IPS DF 4.7 (cell line): ENCODE data around the gene DRICH1.
"Not testable (repeated sequence)": the region's sequence is repeated elsewhere in the genome, so short reads cannot be mapped to it uniquely, and the experiment has no call there.

Experiments
- DNase-seq: peaks from one replicate; pipeline ENCODE4 v3.0.0-alpha.2; 2013; ENCODE audit warnings: low spot score; ENCODE audit errors: extremely low read depth

DRICH1 gene

DNA sequence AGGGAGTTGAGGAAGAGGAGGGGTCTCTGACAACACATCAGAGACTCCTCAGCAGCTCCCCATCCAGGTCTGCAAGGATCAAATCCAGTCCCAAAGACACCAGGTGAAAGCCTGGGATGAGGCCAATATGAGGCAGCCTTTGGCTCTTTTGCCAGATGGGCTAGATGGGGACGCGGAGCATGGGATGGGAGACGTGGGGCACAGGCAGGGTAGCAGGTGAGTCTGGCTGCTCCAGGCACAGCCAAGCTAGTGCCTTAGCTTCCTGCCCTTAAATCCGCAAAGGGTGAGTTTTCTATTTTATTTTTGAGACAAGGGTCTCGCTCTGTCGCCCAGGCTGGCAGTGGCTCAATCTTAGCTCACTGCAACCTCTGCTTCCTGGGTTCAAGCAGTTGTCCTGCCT, 19.6 kb upstream of the DRICH1 start:
- DNase-seq: no peak

DNA sequence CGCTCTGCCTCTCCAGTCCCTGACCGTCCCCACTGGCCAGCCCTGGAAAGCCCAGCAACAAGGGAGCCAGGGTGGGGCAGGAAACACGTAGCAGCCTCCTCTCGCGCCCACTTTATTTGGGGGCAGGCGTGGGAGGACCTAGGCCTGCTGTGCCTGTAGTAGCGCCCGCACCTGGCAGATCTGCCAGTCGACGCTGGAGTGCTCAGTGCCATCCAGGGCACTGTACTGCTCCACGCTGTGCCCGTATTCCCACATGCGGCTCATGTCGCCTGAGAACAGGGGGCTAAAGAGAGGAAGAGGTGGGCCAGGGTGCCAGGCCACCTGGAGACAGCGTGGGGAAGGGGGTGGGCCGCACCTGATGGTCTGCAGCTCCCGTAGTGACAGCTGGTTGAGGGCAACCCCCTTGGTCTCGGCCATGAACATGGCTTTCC, 17.0 kb upstream of the DRICH1 start:
- no peak for DNase-seq

DNA sequence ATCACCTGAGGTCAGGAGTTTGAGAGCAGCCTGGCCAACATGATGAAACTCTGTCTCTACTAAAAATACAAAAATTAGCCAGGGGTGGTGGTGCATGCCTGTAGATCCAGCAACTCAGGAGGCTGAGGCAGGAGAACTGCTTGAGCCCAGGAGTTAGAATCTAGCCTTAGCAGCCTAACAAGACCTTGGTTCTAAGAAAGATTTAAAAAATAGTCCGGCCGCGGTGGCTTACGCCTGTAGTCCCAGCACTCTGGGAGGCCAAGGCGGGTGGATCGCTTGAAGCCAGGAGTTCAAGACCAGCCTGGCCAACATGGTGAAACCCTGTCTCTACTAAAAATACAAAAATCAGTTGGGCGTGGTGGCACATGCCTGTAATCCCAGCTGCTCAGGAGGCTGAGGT, 14.4 kb upstream of the DRICH1 start:
- DNase-seq: not testable (repeated sequence)

DNA sequence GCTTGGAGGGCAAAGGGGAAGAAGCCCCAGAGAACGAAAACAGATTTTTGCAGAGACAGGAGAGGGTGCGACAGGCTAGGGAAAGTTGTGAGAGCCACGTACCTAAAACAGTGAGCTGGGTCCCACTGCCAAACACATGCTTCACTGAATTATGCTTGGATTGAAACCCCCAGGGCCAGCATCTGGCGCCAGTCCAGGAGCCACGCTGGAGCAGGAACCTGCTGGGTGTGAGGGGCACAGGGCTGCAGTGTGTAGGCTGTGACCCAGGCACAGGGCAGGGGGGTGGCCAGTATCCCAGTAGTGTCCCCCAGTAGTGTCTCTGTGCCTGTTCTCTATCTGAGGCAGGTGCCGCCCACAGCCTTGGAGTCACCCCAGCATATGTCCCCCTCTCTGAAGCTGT, 8.1 kb upstream of the DRICH1 start:
- not testable (repeated sequence) for DNase-seq

DNA sequence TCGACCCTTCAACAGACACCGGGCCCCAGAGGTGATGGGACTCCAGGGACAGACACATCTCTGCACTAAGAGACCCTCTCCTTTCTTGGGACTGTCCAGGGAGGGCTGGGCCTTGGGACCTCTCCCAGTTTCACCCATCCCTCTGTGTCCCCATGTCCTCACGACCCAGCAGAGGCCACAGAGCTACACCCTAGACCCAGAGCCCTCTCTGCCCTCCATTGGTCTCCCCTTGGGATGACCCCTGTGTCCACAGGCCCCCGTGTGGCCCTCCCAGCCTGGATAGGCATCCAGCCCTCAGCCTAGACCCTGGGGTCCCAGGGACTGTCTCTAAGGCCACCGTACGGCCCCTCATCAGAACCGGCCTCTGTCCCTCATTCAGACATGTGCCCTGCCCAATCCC, 7.5 kb upstream of the DRICH1 start:
- DNase-seq: no peak

DNA sequence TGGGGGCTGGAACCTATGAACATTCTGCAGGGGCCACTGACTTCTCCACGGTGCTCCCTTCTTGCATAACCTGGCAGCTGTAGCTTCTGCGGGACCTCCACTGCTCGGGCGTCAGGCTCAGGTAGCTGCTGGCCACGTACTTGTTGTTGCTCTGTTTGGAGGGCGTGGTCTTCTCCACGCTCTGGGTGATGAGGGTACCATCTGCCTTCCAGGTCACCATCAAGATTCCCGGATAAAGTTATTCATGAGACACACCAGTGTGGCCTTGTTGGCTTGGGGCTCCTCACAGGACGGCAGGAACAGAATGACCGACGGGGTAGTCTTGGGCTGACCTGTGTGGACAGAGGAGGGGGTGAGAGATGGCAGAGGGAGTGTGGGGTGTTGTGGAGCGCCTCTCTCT, 6.5 kb upstream of the DRICH1 start:
- no peak for DNase-seq

DNA sequence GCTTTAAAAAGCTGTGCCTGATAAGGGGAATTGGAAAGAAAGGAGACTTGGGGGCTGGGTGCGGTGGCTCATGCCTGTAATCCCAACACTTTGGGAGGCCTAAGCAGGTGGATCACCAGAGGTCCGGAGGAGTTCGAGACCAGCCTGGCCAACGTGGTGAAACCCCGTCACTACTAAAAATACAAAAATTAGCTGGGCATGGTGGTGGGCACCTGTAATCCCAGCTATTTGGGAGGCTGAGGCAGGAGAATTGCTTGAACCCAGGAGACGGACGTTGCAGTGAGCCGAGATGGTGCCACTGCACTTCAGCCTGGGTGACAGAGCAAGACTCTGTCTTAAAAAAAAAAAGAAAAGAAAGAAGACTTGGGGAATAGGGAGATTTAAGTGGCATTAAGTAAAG, 3.2 kb upstream of the DRICH1 start:
- DNase-seq: not testable (repeated sequence)

DNA sequence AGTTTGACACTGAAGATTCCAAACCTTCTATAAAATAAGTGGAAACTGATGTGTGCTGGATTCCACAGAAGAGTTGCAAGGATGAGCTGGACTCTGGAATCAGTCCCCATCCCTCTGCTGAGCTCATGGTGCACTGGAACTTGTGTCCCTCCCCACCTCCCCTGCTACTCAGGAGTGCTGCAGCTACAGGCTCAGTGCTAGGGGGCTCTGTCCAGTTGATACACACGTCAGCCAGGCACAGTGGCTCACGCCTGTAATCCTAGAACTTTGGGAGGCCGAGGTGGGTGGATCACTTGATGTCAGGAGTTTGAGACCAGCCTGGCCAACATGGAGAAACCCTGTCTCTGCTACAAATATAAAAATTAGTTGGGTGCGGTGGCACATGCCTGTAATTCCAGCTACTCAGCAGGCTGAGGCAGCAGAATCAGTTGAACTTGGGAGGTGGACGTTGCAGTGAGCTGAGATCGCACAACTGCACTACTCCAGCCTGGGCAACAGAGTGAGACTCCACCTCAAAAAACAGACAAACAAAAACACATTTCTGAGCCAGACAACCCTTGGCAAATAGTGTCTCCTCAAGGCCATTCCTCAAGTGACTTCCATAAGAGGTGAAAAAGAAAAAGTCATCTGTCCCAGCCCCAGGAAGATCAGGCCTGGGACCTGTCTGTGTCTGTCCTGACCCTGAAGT, 3.9 kb downstream of the DRICH1 start:
- not testable (repeated sequence) for DNase-seq

DNA sequence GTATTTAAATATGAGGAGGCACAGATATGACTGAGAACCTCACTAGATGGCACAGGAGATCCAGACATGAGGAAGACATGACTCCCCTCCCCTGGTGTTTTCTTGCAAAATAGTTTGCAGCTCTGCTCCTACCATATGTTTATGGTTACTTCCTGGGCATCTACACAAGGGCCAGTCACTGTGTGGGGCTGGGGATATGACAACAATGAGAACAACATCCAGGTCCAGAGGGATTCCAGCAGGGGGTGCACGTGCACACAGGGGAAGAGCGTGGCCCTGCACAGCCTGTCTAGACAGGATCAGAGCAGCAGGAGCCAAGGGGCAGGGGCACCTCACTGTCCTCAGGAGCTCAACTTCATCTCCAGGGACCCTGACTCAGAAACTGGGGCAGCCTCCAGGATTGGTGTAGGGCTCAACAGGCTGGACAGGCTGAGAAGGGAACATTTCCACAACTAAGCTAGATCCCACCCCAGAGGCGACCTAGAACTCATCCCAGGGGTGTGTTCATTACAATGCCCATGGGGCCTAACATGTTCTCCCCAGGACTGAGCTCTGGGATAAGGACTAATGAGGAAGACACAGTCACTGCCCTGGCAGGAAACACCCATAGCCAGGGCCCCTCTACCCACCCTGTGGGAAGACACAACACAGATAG, 4.6 kb downstream of the DRICH1 start:
- DNase-seq: not testable (repeated sequence)

DNA sequence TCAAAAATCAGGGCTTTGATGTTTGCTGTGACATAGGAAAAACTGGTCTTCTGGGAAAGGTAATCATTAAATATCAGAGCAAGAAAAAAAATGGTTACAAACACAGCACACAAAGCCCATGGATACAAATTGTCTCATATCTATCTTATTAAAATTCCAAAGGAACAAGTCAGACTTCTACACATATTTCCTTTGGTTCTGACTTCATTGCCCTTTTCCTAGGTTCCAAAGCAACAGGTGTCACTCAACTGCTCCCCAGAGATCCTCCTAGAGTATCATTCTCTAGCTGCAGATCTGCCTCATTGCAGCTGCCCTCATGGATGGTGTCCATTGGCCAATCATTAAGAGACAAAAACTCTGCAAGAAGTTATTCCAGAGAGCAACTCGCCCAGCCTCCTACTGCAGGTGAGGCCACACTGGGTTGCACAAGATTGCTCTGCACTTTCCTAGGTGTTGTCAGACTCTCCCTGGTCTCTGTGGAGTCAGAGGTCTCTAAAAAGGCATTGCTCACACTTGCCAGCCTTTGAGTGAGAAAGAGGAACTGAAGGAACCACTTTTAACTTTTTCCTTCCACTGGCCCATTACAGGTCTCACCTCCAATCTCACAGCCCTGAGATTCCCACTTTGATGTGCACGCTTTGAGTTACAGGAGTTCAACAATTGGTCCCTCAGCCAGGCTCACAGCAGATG, 5.7 kb downstream of the DRICH1 start:
- DNase-seq: no peak

DNA sequence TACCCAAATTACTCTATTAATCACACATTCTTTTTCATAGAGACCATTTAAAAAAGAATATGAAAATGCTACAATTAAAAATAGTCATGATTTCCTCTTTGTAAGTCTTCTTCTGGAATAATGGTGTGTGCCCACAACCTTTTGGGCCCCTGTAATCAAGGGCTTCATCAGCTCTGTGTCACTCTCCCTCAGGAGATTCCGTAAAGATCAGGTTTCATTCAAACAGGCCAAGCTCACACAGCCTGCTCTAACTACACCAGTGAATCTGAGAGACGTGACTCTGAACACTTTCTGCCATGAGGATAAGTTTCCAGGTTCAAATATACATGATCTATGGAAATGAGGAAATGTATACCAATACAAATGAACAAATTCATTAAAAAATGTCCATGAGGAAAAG, 9.5 kb downstream of the DRICH1 start:
- no peak for DNase-seq

DNA sequence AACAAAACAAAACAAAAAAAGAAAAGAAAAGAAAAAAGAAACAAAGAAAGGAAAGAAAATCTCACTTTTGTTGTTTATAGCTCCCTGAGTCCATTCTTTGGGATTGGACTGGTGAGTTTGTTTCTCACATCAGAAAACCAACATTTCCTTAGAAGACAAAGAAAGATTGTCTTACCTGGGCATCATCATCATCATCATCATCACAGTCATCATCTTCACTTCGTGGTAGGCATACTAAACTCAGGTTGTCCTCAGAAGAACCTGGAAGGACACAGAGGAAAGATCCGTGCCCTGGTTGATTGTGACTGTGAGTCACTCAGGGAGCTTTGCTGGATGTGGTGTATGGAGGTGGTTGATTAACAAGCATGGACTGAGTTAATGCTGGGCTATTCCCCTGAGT, 10.2 kb downstream of the DRICH1 start:
- not testable (repeated sequence) for DNase-seq

DNA sequence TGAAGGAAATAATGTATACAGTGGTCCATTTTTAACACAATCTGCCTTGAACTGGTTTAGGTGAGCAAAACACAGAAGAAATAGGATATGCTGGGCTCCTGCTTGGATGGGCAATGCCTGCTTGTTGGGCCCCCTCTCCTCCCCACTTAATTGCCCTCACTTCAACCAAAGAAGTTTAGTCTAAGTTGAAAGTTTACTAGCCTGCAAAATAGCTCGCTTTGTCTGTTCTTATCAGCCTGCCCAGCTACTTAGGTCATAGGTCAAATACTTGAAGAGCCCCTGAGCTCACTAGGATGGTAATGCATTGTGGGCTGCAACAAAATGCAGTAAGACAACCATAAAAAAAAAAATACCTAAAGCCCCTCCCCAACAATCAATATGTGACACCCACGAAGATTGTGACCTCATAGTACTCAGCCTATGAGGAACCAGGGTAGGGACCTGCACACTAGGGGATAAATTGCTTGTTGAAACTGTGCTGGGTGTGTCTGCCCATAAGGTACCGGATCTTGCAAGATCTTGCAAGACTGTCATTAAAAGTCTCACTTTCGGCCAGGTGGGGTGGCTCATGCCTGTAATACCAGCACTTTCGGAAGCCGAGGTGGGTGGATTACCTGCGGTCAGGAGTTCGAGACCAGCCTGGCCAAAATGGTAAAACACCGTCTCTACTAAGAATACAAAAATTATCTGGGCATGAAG, 10.9 kb downstream of the DRICH1 start:
- DNase-seq: no peak

DNA sequence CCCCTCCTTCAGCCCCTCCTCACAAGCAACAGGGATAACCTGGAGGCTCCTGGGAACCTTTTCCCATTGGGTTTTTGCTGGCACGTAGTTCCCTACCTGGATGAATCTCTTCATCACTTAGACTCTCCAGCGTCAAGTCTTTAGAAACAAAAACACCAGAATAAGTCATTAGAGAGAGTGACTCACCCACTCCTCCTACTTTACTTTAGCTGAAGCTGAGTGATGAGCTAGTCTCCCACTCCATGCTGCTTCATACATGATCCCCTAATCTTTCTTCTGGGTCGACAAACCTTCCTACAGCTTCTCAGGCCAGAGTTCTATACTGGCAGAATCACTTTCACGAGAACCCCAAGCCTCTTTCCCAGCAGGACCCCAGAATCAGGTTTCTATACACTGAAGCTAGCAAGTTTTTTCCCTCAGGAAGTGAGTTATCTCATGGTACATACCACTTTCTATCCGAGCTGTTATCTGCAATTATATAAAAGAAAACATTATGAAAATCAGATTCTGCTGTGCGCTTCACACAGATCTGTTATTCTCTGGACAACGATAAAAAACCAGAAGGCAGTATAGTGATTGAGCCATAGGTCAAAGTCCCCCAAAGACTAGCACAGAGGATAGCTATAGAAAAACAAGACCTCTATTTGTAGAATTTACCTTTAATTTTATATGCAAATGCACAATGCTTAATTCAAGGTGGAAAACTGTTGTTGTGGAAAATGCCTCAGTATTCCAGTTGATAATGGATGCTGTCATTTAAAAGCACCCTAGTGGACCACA, 18.7 kb downstream of the DRICH1 start:
- no peak for DNase-seq

DNA sequence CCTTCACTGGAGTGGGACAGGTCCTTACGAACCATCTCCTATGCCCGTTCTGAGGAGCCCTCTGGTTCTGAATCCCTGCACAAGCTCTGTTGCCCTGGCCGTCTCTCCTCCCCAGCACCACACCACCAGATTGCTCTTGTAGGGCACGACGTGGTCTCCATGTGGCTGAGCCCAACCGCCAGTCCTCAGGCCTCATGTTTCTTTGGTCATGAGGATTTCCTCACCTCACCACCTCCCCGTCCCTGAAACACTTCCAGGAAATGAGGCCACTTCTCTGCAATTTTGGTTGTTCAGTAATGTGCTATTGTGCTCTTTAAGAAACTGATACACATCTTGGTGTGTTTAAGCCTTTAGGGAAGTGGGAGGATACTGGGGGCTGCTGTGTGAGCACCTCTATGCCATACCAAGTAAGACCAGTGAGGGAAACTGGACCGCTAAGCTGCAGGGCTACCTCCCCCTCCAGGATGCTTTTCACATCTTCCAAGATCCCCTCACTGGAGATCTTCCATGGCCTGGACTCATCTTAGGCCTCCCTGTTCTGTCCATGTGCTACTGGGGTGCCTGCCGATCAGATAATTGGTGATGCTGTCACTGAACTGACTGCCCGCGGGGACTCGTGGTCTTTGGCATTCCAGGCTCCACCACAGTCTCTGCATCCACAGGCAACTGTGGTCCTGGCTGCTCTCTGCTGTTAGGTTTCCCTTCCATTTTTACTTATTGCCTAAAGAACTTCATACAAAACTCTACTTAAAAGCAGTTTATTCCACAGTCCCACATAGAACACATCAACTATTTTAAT, 21.9 kb downstream of the DRICH1 start:
- no peak for DNase-seq

DNA sequence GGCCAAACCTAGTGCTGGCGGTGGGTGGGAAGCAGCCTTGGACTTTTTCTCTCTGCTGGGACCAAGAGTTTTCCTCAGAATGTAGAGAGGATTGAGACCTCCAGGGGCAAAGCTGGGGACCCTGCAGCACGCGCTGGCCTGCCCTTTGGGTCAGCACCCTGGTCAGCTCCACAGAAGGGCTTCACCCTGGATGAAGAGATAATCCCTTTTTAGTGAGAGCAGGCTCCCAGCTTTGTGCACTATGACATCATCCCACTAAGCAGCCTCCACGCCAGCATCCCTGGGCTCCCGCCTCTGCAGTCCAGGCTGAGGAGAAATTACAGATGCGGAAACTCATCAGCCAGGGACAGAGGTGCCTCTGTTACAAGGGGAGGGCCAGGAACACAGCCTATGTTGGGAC, 23.5 kb downstream of the DRICH1 start:
- DNase-seq: no peak

DNA sequence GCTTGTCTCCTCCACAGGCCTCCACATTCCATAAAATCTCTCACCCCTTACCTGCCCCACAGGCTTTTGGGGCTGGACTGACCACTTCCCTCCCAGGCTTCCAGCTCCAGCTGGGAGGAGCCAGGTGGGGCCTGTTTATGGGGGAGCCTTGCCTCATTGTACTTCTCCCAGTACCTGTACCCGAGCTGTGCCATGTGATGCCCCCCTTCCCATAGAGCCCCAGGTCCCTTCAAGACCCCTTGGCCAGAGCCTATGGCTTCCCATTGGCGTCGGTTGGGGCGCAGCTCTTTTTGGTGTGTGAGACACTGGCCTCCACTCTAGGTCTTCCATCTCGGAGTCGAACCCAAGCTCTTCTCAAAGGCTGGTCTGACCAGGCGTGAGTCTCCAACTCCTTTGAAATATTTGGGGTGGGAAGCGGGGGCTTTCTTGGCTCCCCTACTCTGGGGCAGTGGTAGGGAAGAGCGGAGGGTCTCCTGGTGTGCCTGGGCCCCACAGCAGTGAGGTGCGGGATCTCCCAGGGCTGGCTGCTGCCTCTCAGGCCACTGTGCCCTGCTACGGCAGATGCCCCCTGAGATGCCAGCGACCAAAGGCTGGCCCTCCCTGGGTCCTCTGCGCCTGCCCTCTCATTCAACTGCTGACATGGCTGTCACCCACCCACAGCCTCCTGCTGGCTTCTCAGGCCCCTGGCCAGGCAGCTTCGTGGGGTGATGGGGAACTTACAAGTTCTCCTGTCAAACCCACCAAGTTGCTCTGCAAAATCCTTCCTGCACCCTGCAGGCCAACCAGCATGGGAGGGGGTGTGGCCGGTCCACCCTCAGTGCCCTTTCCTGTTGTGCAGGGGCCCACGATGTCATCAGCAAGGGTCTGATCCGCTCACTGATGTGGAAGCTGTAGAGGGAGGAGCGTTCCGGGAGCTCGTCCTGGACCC, 25.7 kb downstream of the DRICH1 start:
- no peak for DNase-seq

DNA sequence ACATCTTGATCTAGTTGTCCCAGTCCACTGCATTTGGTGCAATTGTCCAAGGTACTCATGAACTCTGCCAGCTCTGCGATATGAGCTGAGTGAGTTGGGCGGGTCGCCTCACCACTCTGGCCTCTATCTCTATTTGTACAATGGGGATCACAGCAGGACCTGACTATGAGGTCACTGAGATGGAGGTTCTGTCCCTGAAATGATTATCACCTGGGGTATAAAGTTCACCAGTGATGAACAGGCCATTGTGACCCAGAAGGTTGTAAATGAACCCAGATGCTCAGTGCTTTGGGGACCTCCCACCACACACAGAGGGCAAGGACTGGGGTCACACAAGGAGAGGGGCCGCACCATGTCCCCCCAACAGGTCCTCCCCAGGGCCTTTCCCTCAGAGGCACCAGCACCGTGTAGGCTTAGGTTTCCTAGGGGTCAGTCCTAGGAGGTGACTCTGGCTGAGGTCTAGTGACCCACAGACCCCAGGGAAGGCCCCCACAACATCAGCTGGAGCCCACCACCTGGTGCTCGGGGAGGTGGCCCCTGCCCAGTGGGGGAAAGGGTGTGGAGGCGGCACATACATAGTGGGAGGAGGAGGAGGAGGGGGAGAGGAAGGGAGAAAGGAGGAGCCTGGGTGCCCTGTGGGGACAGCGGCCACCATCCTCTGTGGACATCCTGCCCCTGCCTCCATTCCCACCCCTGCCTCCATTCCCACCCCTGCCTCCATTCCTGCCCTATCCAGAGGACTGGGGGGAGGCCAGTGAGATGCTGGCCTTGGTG, 27.0 kb downstream of the DRICH1 start:
- DNase-seq: no peak

DNA sequence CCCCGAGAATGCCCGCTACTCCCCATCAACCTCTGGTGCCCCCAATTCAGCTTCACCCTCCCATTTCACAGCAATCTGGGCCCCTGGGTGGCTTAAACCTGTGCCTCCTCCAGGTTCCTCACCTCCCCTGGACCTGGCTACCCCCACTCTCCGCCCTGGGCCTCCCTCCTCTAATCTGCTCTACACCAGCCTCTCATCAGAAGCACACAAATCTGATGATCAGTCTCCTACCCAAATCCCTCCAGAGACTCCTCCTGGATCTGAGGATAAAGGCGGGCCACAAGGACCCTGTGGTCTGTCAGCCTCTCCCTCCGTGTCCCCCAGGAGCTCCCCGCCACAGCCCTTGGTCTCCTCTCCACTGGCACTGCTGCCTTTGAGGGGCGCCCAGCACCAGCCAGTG, 28.9 kb downstream of the DRICH1 start:
- no peak for DNase-seq
